GM13976 (cell line): ENCODE data around the gene CD274.
"Not testable (repeated sequence)": the region's sequence is repeated elsewhere in the genome, so short reads cannot be mapped to it uniquely, and the experiment has no call there.

Experiments
- DNase-seq: peaks from one replicate; pipeline ENCODE4 v3.0.0; 2012; ENCODE audit warnings: low spot score
- CTCF ChIP-seq: IDR thresholded peaks from 2 replicates; pipeline ENCODE4 v1.5.1; 2012; ENCODE audit warnings: borderline replicate concordance, mild to moderate bottlenecking; ENCODE audit not compliant: insufficient read depth; ENCODE audit errors: extremely low read depth, missing control alignments, control extremely low read depth
- in situ Hi-C: fragments of 300-500 bp; cut with MboI; formaldehyde crosslinking; loops from one replicate; pipeline ENCODE4 v1.12.0; 2022; ENCODE audit warnings: low sequenced_read_pairs, mixed read lengths, inconsistent platforms; ENCODE audit not compliant: unreplicated experiment

The CD274 gene

GRCh38 chr9:5429873-5430564 lies 20.3 kb upstream of the CD274 start:
- no peak for TF ChIP-seq CTCF
- in situ Hi-C loops = loop anchor here (10.0 kb wide), 1 partner anchor 675 kb away; no protein-coding TSS in a partner anchor
- no peak for DNase-seq

- DNase-seq = no peak
- in situ Hi-C loops = no loop called here
- no peak for TF ChIP-seq CTCF
Observed at GRCh38 chr9:5430912-5431311, 19.4 kb upstream of the CD274 start.

- DNase-seq, in situ Hi-C loops: not testable (repeated sequence)
Observed at GRCh38 chr9:5432890-5433289, 17.5 kb upstream of the CD274 start.

- in situ Hi-C loops, DNase-seq: not testable (repeated sequence)
Observed at GRCh38 chr9:5433328-5433727, 17.0 kb upstream of the CD274 start.

GRCh38 chr9:5433841-5434810 lies 16.2 kb upstream of the CD274 start:
- in situ Hi-C loops, DNase-seq: not testable (repeated sequence)

GRCh38 chr9:5435912-5436311 lies 14.4 kb upstream of the CD274 start:
- in situ Hi-C loops = no loop called here
- DNase-seq = no peak
- TF ChIP-seq CTCF = no peak

- DNase-seq = no peak
- no peak for TF ChIP-seq CTCF
- in situ Hi-C loops = no loop called here
Observed at GRCh38 chr9:5436441-5436840, 13.9 kb upstream of the CD274 start.
